Activated T-cell treated with anti-CD3 and anti-CD28 coated beads, Interleukin-2, amount 50 U/mL, for 1 hour (primary cell): ENCODE data around the gene ZNF362.

Experiments
- DNase-seq: peaks from one replicate; pipeline ENCODE4 v3.0.0-alpha.2; 2020

ZNF362 gene

GRCh38 chr1:33330361-33330890 is 74.1 kb downstream of the ZNF362 start:
- no peak for DNase-seq

DNA sequence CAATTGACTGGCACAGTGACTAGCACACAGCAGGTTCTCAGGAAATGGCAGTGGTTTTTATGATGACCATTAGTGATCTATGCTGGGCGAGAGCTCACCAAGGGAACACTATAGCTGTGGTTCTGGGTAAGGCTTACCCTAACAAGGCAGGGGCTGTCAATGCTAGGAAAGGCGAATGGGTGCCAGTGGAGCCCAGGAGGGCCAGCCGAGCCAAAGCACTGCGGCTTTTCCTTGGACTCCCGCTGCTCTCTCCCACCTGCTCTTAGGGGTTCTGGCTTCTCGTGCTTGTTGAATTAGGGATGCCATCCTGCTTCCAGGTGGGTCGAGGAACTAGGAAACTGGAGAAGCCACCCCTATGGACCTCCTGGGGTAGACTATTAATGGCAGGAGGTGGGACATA is 74.6 kb downstream of the ZNF362 start:
- DNase-seq, result no peak

DNA sequence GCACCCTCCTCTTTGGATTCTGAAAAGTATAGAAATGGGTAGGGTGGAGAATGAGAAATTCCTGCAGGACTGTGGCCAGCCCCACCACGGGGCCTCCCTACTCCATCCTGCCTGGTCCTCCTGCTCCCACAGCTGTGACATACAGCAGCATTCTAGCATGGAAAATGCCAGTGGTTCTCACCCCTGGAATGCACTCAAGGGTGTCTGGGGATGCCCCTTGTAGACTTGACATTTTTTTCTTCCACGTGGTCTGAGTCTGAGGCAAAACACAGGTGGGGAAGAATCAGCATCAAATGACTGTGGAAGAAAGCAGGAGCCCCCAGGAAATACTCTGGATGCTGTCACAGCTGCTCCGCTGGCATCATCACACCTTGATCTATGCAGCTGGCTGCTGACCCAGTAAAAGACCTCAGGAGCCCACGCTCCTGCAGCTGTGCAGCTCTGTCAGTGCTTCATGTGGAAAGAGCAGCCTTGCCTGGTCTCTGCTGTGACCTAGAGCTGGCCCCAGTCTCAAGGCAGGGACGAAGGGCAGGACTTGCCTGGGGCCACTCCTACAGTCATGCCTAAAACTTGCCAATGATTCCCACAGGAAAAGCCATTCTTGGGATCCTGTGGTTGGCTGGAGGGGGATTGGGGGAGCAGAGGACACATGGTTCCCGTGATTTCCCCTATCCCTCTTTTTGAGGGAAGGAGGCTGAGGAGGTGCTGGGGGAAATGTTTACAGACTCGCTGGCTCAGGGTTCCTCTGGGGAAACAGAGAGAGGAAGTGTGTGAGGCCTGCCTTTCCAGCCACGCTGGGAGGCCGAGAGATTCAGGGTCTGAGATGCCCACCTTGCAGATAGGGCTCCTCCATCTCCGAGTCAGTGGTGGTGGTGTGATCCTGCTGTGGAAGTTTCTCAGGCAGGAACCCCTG is 75.4 kb downstream of the ZNF362 start:
- DNase-seq, result no peak

- no peak for DNase-seq
Measured at GRCh38 chr1:33332357-33332789, 76.1 kb downstream of the ZNF362 start.

DNA sequence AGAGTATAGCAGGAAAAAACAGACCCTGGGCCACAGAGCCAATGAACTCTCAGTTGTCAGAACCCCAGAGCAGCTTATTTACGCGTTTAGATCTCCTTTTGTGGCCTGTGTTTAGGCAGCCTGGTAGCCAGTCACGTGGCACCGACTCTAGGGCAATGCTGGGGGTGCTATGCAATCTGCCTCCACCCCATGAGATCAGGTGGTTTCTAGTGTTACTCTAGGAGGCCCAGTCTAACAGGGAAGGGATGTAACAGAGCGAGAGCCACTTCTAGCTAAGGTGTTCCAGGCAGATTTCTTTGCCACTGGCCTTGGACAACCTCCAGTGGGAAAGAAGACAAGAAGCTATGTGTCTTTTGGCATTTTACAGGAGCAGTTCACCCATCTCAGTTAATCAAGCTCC is 76.6 kb downstream of the ZNF362 start:
- DNase-seq, result no peak

GRCh38 chr1:33334081-33334552 is 77.8 kb downstream of the ZNF362 start:
- DNase-seq, result no peak

DNA sequence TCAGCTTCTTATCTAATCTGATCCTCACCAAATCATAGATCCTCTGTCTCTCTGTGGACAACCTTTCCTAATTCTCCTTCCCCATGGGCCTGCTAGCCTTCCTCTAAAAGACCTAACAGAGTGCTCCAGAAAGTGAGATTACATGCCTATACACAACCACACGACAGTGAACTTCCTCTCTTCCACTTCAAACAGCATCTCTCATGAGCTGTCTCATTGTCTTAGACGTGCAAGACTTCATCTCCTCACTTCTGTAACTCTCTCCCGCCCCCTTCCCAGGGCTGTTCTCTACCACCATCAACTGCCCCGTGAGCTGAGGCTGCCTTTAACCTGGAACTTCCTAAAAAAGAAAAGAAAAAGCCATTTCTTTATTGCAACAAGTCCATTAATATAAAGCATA is 78.7 kb downstream of the ZNF362 start:
- DNase-seq, result no peak

DNA sequence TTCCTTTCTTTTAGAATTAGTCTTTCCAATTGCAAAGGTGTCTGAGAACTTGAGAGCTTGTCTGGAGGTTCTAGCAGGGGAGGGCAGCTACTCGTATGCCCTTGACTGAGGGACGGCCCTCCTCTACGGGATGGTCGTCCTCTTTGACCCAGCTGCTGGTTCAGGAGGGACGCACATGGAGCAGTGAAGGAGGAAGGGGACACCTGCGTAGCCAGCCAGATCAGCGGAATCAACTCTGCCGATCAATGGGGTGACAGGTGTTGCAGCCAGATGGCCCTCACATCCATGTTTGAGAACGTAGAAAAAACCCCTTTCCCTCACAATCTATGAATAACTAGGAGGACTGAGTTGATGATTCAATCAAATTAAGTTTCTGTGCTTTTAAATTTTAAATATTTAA is 80.3 kb downstream of the ZNF362 start:
- no peak for DNase-seq

- DNase-seq, result no peak
Measured at GRCh38 chr1:33337441-33337840, 81.1 kb downstream of the ZNF362 start.

GRCh38 chr1:33338048-33338439 is 81.8 kb downstream of the ZNF362 start:
- DNase-seq, result no peak

DNA sequence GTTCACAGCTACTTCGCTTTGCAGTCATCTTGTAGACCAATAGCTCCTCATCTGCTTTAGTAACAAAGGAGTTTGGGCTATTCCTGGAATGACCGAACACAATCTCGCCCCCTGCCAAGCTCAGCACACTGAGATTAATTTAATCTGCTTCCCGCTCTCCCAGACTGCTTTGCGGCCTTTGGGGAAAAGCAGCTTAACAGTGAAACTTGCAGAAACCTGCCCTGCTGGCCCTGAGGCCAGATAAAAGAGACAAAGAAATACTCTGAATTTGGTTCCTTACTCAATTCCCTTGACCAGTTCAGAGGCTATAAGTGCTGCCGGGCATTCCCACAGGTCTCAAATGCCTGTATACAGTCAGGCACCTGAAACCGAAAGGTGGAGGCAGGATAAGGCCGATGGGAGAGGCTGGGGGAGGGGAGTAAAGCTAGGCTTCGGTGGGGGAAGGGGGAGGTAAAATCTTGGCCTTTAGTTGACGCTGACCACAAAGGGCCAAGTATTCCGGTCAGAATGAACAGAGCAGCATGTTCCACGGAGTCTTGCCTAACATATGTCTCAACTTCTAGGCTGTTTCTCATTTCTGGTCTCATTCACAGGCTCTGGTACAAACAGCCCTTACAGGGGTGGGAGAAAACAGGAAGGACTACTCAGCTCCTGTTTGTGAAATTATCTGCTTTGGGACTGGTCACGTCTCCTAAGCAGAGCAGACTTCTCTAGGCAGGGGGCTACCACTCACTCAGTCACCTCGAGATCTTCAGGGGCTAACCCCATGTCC is 82.3 kb downstream of the ZNF362 start:
- no peak for DNase-seq

- no peak for DNase-seq
Measured at GRCh38 chr1:33339413-33339812, 83.1 kb downstream of the ZNF362 start.

GRCh38 chr1:33341190-33341589 is 84.9 kb downstream of the ZNF362 start:
- DNase-seq, result no peak

GRCh38 chr1:33342041-33342723 is 85.9 kb downstream of the ZNF362 start:
- no peak for DNase-seq

DNA sequence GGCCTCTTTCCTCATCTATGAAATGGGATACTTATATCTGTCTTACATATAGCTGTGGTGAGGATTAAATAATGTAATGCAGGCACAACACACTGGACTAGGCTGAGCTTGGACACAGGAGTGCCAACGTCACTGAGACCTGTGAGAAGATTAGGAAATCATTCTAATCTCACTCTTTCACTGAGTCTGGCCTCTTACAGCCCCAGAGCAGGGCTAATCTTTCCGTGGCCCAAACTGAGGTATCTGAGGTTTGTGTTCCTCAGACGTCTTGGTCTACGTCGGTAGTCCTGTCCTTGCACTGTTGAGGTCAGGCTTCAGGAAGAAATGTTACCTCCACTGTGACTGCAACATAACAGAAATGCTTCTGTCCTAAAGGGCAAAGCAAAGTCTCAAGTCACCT is 87.2 kb downstream of the ZNF362 start:
- DNase-seq, result no peak

GRCh38 chr1:33344896-33345560 is 88.7 kb downstream of the ZNF362 start:
- no peak for DNase-seq

GRCh38 chr1:33346533-33346926 is 90.2 kb downstream of the ZNF362 start:
- no peak for DNase-seq

DNA sequence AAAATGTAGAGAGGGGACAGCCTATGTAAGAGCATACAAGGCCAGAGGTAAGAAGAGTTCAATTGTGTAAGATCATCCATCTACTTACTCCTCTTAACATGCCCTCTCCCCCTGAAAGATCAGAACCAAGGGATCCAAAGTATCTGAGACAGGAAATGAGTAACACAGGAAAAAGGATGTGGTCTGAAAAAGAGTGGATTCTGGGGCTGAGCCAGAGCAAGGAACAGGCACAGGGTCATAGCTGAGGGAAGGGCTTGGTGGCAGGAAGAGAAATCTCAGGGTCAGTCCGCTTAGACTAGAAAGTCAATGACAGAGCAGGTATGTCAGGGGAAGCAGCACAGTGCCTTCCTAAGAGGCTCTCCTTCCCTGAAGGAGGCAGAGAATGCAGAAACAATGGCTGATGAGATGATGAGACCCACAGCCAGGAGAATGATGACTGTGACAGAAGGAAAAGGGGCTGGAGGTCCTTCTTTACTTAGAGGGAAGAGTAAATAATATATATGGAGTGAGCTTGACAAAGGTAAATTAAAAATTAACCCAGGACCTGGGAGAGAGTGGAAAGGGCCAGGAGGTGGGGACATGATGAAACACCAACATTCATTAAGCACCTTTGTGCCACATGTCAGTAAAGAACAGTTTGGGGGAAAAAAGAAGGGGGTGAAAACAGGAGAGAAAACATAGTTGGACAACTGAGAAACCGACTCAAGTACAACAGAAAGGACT is 90.8 kb downstream of the ZNF362 start:
- no peak for DNase-seq

- no peak for DNase-seq
Measured at GRCh38 chr1:33347650-33347992, 91.3 kb downstream of the ZNF362 start.

DNA sequence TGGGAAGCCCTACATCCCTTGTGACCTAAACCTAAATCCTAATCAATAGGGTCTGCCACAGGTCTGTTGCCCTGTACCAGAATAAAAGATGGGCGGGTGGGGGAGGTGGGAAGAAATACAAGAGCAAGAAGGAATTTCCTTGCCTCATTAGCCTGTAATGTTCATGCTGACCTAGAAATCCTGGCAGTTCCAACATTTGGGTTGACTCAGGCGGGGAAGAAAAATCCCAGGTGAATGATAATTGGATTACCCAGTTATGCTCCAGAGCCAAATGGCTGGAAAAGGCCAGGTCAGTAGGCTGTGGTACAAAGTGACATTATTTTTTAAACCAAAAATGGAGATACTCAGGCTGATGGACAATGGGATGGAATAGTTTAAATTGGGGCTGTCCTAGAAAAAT is 91.9 kb downstream of the ZNF362 start:
- no peak for DNase-seq

GRCh38 chr1:33348676-33349080 is 92.4 kb downstream of the ZNF362 start:
- DNase-seq, result no peak
